GM19193 (cell line): Measurements from ENCODE around the gene ATM.

Experiments
- POLR2A ChIP-seq: IDR thresholded peaks from 4 replicates; pipeline ENCODE4 v1.6.1; 2011; ENCODE audit not compliant: insufficient read depth, insufficient read length; ENCODE audit errors: extremely low read depth

ATM gene

DNA sequence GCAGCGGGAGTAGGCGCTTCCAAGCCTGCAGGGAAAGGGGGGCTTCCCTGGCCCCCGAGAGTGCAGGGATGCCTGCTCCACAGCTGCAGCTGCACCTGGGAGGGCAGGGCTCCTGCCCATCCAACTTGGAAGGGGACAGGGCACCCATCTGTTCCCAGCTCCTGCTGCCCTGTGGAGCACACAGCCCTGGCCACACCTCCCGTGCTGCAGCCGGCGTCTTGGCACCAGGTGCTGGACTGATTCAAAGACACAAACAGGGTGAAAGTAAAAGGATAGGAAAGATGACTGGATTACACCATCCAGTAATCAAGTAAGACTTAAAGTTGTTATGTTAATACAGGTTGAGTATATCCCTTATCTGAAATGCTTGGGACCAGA, 15.2 kb upstream of the ATM start:
- no peak for TF ChIP-seq POLR2A

DNA sequence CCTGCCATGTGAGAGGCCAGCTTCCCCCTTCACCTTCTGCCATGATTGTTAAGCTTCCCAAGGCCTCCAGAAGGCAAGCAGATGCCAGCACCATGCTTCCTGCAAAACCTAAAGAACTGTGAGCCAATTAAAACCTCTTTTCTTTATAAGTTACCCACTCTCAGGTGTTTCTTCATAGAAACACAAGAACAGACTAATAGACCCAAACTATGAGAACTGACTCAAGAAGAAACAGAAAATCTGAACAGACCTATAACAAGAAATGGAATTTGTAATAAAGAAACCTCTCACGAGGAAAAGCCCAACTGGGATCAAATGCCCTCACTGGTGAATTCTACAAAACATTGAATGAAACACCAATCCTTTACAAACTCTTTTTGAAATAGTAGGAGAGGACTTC, 12.4 kb upstream of the ATM start:
- TF ChIP-seq POLR2A: no peak

DNA sequence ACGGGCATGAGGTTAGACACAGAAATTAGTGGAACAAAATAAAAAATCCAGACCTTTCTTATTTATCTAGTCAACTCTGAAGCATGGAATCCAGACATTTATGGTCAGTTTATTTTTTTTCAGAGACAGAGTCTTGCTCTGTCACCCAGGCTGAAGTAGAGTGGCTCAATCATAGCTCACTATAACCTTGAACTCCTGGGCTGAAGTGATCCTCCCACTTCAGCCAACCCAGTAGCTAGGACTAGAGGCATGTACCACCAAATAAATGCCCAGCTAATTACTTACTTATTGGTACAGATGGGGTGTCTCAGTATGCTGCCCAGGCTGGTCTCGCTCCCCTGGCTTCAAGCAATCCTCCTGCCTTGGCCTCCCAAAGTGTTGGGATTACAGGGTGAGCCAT, 9.1 kb upstream of the ATM start:
- TF ChIP-seq POLR2A: no peak

DNA sequence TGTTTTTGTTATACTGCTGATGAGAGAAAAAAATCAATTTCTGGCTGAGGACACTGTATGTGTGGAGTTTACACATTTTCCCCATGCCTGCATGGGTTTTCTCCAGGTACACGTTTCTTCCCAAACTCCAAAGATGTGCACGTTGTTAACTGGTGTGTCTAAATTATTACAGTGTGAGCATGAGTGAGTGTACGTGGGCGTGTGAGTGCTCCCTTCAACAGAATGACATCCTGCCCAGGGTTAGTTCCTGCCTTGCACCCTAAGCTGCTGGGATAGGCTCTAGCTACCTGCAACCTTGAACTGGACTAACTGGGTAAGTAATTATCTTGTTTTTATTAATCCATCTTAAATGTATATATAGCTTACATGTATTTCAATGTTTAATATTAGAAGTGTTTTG, 5.9 kb upstream of the ATM start:
- no peak for TF ChIP-seq POLR2A

DNA sequence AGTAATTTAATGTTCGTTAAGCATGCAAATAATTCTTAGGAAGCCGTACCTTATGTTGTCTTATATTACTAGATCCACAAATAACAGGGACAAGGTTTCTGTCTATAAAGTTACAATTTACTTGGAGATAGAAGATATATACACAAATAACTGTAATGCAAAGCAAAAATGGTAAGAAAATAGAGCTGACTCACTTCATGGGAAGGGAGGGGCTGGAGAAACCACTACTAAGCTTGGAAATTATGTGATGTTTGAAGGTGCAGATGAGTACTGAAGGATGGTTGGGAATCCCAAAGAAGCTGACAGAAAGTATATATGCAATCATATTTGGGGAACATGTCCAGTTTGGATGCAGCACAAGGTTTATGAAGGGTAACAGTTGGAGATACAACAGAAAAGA, 4.4 kb upstream of the ATM start:
- no peak for TF ChIP-seq POLR2A

DNA sequence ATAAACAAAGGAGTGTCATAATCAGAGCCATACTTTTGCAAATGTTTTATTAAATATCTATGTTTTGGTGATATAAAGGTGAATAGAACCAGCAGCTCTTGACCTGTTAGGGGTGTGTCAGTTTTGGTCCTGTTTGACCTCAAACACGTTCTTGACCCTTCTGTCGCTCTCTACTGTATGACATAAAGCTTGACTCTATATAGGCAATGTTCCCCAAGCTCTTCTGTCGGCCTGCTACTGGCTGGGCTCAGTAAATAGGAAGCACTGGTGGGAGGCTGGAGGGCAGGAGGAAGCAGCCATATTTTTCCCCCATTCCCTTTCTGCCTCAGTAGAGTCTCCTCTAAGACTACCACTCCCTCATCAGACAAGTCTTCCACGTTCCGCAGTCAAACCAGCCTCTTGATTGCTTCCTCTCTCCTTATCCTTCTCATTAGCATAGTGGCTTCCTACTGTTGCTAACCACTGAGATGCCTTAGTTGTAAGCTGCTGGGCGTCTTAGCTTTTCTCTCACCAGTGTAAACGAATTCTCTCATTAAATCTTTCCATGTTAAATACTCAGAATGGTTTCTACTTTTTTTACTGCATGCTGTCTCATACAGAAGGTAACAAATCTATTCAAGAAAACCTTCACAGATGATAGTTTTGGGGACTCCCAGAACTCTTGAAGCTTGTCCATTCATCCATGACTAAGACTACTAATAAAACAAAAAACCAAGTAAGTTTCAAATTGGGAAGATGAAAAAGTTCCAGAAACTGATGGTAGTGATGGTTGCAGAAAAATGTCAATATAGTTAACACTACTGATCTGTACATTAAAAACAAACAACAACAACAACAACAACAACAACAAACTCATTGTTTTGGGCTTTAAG, 3.7 kb upstream of the ATM start:
- TF ChIP-seq POLR2A: no peak

DNA sequence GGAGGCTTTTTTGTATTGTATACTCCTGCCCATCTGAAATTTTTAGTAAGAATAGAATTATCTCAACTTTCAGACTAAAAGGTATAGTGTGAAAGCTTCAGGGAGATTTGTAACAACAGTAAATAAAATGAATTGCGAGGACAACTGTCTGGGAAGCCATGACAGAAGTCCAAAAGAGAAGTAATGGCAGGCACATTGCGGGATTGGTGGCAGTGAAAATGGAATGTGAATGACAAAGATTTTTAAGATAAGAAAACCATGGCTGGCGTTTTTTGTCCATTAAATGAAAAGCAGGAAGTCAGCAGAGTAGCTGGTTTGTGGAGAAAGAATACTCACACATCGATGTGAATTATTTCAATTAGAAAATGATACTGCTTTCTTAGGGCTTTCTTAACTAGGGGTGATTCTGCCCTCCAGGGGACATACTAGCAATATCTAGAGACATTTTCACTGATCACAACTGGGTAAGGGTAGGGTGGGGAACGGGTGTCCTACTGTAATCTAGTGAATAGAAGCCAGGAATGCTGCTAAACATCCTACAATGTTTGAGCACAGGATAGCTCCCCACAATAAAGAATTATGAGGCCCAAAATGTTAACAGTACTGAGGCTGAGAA, 2.0 kb upstream of the ATM start:
- no peak for TF ChIP-seq POLR2A

DNA sequence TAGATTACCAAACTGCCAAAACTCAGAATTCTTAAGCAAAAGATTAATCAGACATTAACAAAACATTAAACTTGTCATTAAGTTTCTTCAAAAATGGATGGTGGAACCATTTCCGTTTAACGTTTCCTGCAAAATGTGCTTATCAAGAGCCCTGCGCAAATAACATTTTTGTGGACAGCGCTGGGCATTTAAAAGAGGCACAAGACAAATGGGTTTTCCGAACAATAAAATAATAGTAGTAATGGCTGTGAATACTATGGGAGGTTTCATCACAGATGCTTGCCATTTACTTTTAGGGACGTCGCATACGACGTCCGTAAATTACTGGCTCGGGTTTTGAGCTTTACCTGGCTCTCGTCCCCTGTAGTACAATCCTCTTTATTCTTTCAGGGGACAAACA, 1.5 kb upstream of the ATM start:
- no peak for TF ChIP-seq POLR2A

DNA sequence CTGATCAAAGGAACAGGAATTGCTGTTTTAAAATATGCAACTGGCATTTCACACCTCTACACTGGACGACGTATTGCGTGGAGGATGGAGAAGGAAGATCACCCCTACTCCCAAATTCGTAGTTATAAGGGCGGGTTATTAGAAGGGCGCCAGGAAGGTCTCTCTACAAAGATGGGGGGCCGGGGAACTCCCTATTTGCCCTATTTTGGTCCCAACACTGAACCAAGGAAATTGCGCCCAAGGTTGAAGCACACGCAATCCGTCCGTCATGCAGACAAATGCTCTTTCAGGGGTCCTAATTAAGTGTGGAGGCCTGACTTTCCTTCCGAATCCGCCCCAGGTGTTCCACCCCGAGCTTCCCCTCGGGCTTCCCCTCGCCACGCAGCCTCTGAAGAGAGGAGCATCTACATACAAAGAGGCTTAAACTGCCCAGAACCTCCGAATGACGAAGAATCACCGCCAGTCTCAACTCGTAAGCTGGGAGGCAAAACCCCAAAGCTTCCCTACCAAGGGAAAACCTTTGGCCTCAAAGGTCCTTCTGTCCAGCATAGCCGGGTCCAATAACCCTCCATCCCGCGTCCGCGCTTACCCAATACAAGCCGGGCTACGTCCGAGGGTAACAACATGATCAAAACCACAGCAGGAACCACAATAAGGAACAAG, 825 bp upstream of the ATM start:
- TF ChIP-seq POLR2A: no peak

DNA sequence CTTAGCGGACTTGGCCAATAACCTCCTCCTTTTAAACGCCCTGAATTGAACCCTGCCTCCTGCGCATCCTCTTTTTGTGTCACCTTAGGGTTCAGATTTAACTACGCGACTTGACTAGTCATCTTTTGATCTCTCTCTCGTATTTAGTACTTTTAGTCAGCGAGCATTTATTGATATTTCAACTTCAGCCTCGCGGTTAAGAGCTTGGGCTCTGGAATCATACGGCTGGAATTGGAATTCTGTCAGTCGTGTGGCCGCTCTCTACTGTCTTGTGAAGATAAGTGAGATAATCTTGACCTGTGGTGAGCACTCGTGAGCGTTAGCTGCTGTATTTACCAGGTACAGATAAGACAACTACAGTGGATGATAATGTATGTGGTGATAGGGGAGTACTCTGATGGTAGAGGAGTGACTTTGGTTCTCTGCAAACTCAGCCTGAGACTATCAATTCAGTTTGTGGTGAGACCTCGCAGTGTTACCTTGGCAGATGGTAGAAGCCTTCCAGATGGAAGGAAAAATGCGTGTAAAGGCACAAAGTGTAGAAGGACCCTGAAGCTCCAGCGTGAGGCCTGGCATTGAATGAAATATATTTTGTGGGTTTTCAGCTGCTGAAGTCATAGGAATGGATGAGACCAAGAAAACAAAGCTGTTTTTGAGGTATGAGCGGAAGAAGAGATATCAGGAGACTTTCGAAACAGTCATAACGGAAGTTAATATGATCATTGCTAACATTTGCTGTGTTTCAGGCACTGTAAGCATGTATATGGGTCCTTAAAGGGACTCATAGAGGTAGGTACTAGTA, 682 bp downstream of the ATM start:
- no peak for TF ChIP-seq POLR2A

DNA sequence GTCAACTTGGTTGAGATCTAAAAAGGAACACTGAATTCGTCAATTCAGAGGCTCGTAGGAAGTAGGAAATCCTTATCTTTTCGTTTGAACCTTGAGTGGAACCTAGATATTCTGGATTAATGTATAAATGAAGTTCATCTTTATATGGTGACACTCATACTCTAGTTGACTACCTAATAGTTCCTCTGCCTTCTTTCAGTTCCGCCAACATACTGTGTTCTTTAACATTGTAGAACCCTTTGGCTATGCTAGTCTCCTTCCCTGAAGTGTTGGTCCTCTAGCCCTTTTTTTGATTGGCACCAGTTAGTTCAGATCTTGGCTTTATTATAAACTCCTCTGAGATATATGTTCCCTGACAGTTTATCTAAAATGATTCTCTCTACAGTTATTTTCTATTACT, 1.5 kb downstream of the ATM start:
- no peak for TF ChIP-seq POLR2A

DNA sequence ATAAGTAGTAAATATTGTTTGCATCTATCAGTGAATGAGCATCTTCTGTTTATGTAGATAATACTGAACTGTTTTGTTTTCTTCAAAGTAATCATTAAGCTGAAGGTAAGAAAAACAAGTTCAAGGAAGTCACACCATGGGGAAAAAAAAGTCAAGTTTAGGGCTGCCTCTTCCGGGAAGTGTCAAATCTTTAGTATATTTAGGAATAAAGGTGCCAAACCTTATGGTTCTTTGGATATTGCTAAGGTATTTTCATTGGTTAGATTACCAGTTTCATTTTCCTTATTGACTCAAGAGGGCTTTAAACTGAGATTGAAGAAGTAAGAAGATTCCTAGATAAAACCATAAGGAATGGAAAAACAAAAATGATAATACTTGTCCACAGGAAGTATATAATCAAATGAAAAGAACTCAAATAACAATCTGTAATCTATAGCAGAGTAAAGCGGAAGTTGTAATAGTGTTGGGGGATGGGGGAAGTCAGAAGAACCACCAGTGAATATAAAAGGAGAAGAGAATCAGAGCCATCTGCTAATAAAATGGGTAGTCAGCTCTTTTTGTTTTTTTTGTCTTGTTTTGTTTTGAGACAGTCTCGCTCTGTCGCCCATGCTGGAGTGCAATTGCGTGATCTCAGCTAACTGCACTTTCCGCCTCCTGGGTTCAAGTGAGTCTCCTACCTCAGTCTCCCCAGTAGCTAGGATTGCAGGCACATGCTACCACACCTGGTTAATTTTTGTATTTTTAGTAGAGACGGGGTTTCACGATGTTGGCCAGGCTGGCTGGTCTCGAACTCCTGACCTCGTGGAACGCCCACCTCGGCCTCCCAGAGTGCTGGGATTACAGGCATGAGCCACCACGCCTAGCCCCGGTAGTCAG, 2.3 kb downstream of the ATM start:
- TF ChIP-seq POLR2A: no peak

DNA sequence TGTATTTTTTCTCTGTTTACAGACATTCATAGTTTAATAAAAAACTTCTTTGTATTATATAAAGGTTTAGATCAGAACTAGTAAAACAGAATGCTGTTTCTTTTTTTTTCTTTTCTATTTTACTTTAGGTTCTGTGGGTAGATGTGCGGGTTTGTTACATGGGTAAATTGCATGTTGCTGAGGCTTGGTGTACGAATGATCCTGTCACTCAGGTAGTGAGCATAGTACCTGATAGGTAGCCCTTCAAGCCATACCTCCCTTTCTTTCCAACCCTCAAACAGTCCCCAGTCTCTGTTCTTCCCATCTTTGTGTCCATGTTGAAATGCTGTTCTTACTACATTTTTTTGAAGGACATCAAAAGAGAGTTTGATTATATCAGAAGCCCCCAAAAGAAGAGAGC, 3.2 kb downstream of the ATM start:
- no peak for TF ChIP-seq POLR2A

DNA sequence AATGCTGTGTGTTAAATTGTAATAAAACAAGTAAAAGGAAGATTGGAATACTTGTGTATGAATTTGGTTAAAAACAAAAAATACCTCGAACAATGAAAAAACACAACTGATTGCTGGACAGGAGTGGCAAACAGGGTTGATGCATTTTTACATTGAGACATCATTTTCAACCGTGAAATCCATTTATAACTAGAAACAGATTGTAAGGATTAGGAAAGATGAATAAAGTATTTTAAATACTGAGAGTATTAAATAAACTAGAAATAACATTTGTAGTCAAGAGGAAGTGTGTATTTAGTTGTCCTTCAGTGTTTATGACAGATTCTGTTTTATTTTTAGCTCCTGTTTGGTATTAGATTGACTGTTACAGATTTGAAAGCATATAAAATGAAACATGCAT, 5.4 kb downstream of the ATM start:
- no peak for TF ChIP-seq POLR2A
